Loucy (cell line): ENCODE results near the gene SND1.

ENCODE experiments used
- H2AFZ ChIP-seq: fragments of 200-600 bp; sonication (generic); 2 replicates; pipeline ENCODE4 v1.6.0; 2016; ENCODE audit warnings: antibody characterized with exemption, mild to moderate bottlenecking, low read length, moderate library complexity
- H3F3A ChIP-seq: fragments of 200-600 bp; 2 replicates; pipeline ENCODE4 v1.6.0; 2016; ENCODE audit warnings: antibody characterized with exemption, low read depth, mild to moderate bottlenecking
- H3K27me3 ChIP-seq: fragments of 200-600 bp; sonication (generic); 2 replicates; pipeline ENCODE4 v1.6.1; 2014; ENCODE audit warnings: low read length, mild to moderate bottlenecking; ENCODE audit not compliant: insufficient read depth, poor library complexity, severe bottlenecking
- H3K36me3 ChIP-seq: fragments of 200-600 bp; sonication (generic); 2 replicates; pipeline ENCODE4 v1.6.1; 2016; ENCODE audit warnings: low read length; ENCODE audit not compliant: insufficient read depth
- H3K4me1 ChIP-seq: fragments of 200-600 bp; sonication (generic); 2 replicates; pipeline ENCODE4 v1.5.1; 2014; ENCODE audit warnings: low read length, mild to moderate bottlenecking; ENCODE audit not compliant: insufficient read depth, poor library complexity, severe bottlenecking
- H3K4me2 ChIP-seq: fragments of 200-600 bp; sonication (generic); 2 replicates; pipeline ENCODE4 v1.6.0; 2014; ENCODE audit warnings: antibody characterized with exemption, low read length, low read depth, mild to moderate bottlenecking; ENCODE audit not compliant: poor library complexity, severe bottlenecking
- H3K4me3 ChIP-seq: fragments of 200-600 bp; sonication (generic); 2 replicates; pipeline ENCODE4 v1.5.1; 2014; ENCODE audit warnings: low read length, mild to moderate bottlenecking, mixed read lengths; ENCODE audit not compliant: poor library complexity, severe bottlenecking
- H3K79me2 ChIP-seq: fragments of 200-600 bp; sonication (generic); 2 replicates; pipeline ENCODE4 v1.6.1; 2014; ENCODE audit warnings: low read length; ENCODE audit not compliant: insufficient read depth
- H3K9ac ChIP-seq: fragments of 200-600 bp; sonication (generic); 2 replicates; pipeline ENCODE4 v1.6.0; 2014; ENCODE audit warnings: mild to moderate bottlenecking, low read depth, low read length, moderate library complexity; ENCODE audit not compliant: poor library complexity, severe bottlenecking
- H3K9me2 ChIP-seq: fragments of 200-600 bp; sonication (generic); replicated peaks from 2 replicates; pipeline ENCODE4 v1.6.1; 2016; ENCODE audit warnings: low read depth, low read length, mixed read lengths
- H3K9me3 ChIP-seq: fragments of 200-600 bp; sonication (generic); 2 replicates; pipeline ENCODE4 v1.6.1; 2014; ENCODE audit warnings: mild to moderate bottlenecking, antibody characterized with exemption, low read length, low read depth; ENCODE audit not compliant: insufficient read depth
- H4K20me1 ChIP-seq: fragments of 200-600 bp; sonication (generic); 2 replicates; pipeline ENCODE4 v1.6.0; 2014; ENCODE audit warnings: antibody characterized with exemption, low read length, mild to moderate bottlenecking; ENCODE audit not compliant: insufficient read depth, poor library complexity, severe bottlenecking
- CTCF ChIP-seq: fragments of 200-600 bp; sonication (generic); conservative IDR thresholded peaks from 2 replicates; pipeline ENCODE4 v1.5.1; 2014; ENCODE audit warnings: mild to moderate bottlenecking, antibody characterized with exemption, low read length
- EZH2phosphoT487 ChIP-seq: fragments of 200-600 bp; IDR thresholded peaks from 2 replicates; pipeline ENCODE4 v1.6.1; 2018; ENCODE audit warnings: antibody characterized with exemption, mild to moderate bottlenecking, moderate library complexity, borderline replicate concordance

SND1 gene

GRCh38 chr7:127983804-127984332 is 331.9 kb downstream of the SND1 start:
- Histone ChIP-seq H3K4me2 (no peak overlapping the region), H3K36me3 (no peaks in the 10 kb centered on the region; the same call in 1 of the 2 replicates), H3K79me2 (no peaks in the 10 kb centered on the region), H3K4me1 (peaks cover 14% of the 10 kb centered on the region), H2AFZ (no peak overlapping the region), H3K4me3 (no peak overlapping the region), H3K9me3 (peaks cover 4% of the 10 kb centered on the region; the same call in 1 of the 2 replicates), H3K9ac (no peak overlapping the region), H3F3A (no peaks in the 10 kb centered on the region), H4K20me1 (no peaks in the 10 kb centered on the region), H3K9me2 (no peaks in the 10 kb centered on the region), H3K27me3 (no peaks in the 10 kb centered on the region)
- TF ChIP-seq CTCF: no peak

GRCh38 chr7:127986581-127987521 is 334.9 kb downstream of the SND1 start:
- H3K9ac ChIP-seq: no peak overlapping the region
- H3K9me3 ChIP-seq: no peaks in the 10 kb centered on the region

GRCh38 chr7:127988751-127989150 is 336.8 kb downstream of the SND1 start:
- Histone ChIP-seq H4K20me1 (no peaks in the 10 kb centered on the region), H3K36me3 (peaks cover 32% of the 10 kb centered on the region; the same call in 1 of the 2 replicates), H3K4me1 (no peaks in the 10 kb centered on the region), H3K9me2 (no peaks in the 10 kb centered on the region), H2AFZ (no peak overlapping the region), H3K4me2 (no peak overlapping the region), H3K4me3 (no peak overlapping the region), H3K27me3 (no peaks in the 10 kb centered on the region), H3K9me3 (no peaks in the 10 kb centered on the region), H3F3A (no peaks in the 10 kb centered on the region), H3K9ac (no peak overlapping the region), H3K79me2 (no peaks in the 10 kb centered on the region)
- TF ChIP-seq EZH2phosphoT487 (no peak), CTCF (no peak)

More at GRCh38 chr7:127986581-127987521, 334.9 kb downstream of the SND1 start:
- H4K20me1 ChIP-seq: no peaks in the 10 kb centered on the region
- H3K27me3 ChIP-seq: no peaks in the 10 kb centered on the region
- peaks cover 13% of the 10 kb centered on the region; the same call in 1 of the 2 replicates for H3K36me3 ChIP-seq
- no peaks in the 10 kb centered on the region for H3K9me2 ChIP-seq
- H3K79me2 ChIP-seq: no peaks in the 10 kb centered on the region
- H3K4me3 ChIP-seq: no peak overlapping the region
- TF ChIP-seq CTCF: no peak
- TF ChIP-seq EZH2phosphoT487: no peak
- H3F3A ChIP-seq: no peaks in the 10 kb centered on the region
- H3K4me1 ChIP-seq: peaks cover 6% of the 10 kb centered on the region
- H2AFZ ChIP-seq: no peak overlapping the region
- no peak overlapping the region for H3K4me2 ChIP-seq
